A673 (cell line): ENCODE measurements around the gene ETFB.

Experiments used
- CTCF ChIP-seq: fragments of 300-800, 200-600 bp; sonication (generic); conservative IDR thresholded peaks from 2 replicates; pipeline ENCODE4 v1.5.1; 2017; ENCODE audit warnings: low read depth, mild to moderate bottlenecking, antibody characterized with exemption, low read length, moderate library complexity, mixed read lengths
- EZH2 ChIP-seq: fragments of 200-600 bp; sonication (generic); IDR thresholded peaks from 2 replicates; pipeline ENCODE4 v1.6.1; 2017; ENCODE audit warnings: borderline replicate concordance, low read depth, mild to moderate bottlenecking, mixed read lengths, antibody characterized with exemption, low read length; ENCODE audit not compliant: poor library complexity, severe bottlenecking

- TF ChIP-seq CTCF (no peak), EZH2 (no peak)
Observed at GRCh38 chr19:51367565-51368365, 1.6 kb upstream of the ETFB start.
